Osteocyte (in vitro differentiated cells): ENCODE results near the gene ELOVL5. TPM values are rescaled to one million over a fixed set of nuclear protein-coding genes. Genes with fewer than 3 reads are reported as not detected.

Experiments
- DNase-seq: peaks from one replicate; pipeline ENCODE4 v3.0.0; 2021; ENCODE audit warnings: mixed read lengths; ENCODE audit not compliant: unreplicated experiment; ENCODE audit errors: extremely low spot score
- H3K27ac Mint-ChIP-seq: one replicate; pipeline ENCODE4 v1.8.0; 2021; ENCODE audit warnings: mild to moderate bottlenecking, mixed read lengths; ENCODE audit not compliant: unreplicated experiment
- H3K27me3 Mint-ChIP-seq: one replicate; pipeline ENCODE4 v1.8.0; 2021; ENCODE audit warnings: mixed read lengths; ENCODE audit not compliant: unreplicated experiment
- H3K36me3 Mint-ChIP-seq: one replicate; pipeline ENCODE4 v1.8.0; 2021; ENCODE audit warnings: mixed read lengths; ENCODE audit not compliant: unreplicated experiment
- H3K4me1 Mint-ChIP-seq: one replicate; pipeline ENCODE4 v1.8.0; 2021; ENCODE audit warnings: mixed read lengths; ENCODE audit not compliant: unreplicated experiment
- H3K4me3 Mint-ChIP-seq: one replicate; pipeline ENCODE4 v1.8.0; 2021; ENCODE audit warnings: mild to moderate bottlenecking, moderate library complexity, mixed read lengths; ENCODE audit not compliant: unreplicated experiment
- H3K9me3 Mint-ChIP-seq: one replicate; pipeline ENCODE4 v1.8.0; 2021; ENCODE audit warnings: mixed read lengths; ENCODE audit not compliant: unreplicated experiment
- CTCF ChIP-seq: fragments of 200-600 bp; sonication (generic); IDR thresholded peaks from 2 replicates; pipeline ENCODE4 v1.5.0; 2021; ENCODE audit warnings: antibody characterized with exemption, mild to moderate bottlenecking, moderate library complexity
- total RNA-seq: library from RNA; stranded (reverse); gene quantifications from 2 replicates; pipeline ENCODE4 v1.2.1, GENCODE V29; 2021

The ELOVL5 gene
- total RNA-seq, 1 donor from 2014 or later = 89.4 TPM

- DNase-seq = no peak
- peaks cover 55% of the 10 kb centered on the region for H3K4me1 Mint-ChIP-seq
- no peak overlapping the region for H3K27ac Mint-ChIP-seq
- TF ChIP-seq CTCF = no peak
- H3K36me3 Mint-ChIP-seq = no peaks in the 10 kb centered on the region
- H3K4me3 Mint-ChIP-seq = no peak overlapping the region
- no peaks in the 10 kb centered on the region for H3K27me3 Mint-ChIP-seq
- no peaks in the 10 kb centered on the region for H3K9me3 Mint-ChIP-seq
Observed at GRCh38 chr6:53316142-53316541, 32.6 kb downstream of the ELOVL5 start.

GRCh38 chr6:53315086-53315724, 33.5 kb downstream of the ELOVL5 start:
- Mint-ChIP-seq H3K27me3 (no peaks in the 10 kb centered on the region), H3K4me3 (no peak overlapping the region), H3K4me1 (peaks cover 52% of the 10 kb centered on the region), H3K9me3 (no peaks in the 10 kb centered on the region), H3K36me3 (no peaks in the 10 kb centered on the region), H3K27ac (no peak overlapping the region)
- TF ChIP-seq CTCF = no peak
- no peak for DNase-seq

GRCh38 chr6:53313784-53314400, 34.9 kb downstream of the ELOVL5 start:
- no peak overlapping the region for H3K27ac Mint-ChIP-seq
- no peak for TF ChIP-seq CTCF
- H3K4me3 Mint-ChIP-seq = no peak overlapping the region
- DNase-seq = no peak
- H3K27me3 Mint-ChIP-seq = no peaks in the 10 kb centered on the region
- no peaks in the 10 kb centered on the region for H3K9me3 Mint-ChIP-seq
- H3K4me1 Mint-ChIP-seq = peaks cover 60% of the 10 kb centered on the region
- H3K36me3 Mint-ChIP-seq = no peaks in the 10 kb centered on the region

- DNase-seq = no peak
- Mint-ChIP-seq H3K36me3 (no peaks in the 10 kb centered on the region), H3K9me3 (no peaks in the 10 kb centered on the region), H3K4me1 (peaks cover 75% of the 10 kb centered on the region), H3K27me3 (no peaks in the 10 kb centered on the region), H3K4me3 (no peak overlapping the region), H3K27ac (no peak overlapping the region)
- no peak for TF ChIP-seq CTCF
Observed at GRCh38 chr6:53312355-53312754, 36.4 kb downstream of the ELOVL5 start.

GRCh38 chr6:53311586-53311935, 37.2 kb downstream of the ELOVL5 start:
- no peaks in the 10 kb centered on the region for H3K9me3 Mint-ChIP-seq
- DNase-seq = no peak
- H3K4me1 Mint-ChIP-seq = peaks cover 78% of the 10 kb centered on the region
- no peak for TF ChIP-seq CTCF
- no peaks in the 10 kb centered on the region for H3K27me3 Mint-ChIP-seq
- no peak overlapping the region for H3K4me3 Mint-ChIP-seq
- no peaks in the 10 kb centered on the region for H3K36me3 Mint-ChIP-seq
- H3K27ac Mint-ChIP-seq = peak overlapping the region; percentile 2
